ENCODE results near the gene OR5T3.
"Not testable (repeated sequence)": the region's sequence is repeated elsewhere in the genome, so short reads cannot be mapped to it uniquely, and the experiment has no call there.

The OR5T3 gene

DNA sequence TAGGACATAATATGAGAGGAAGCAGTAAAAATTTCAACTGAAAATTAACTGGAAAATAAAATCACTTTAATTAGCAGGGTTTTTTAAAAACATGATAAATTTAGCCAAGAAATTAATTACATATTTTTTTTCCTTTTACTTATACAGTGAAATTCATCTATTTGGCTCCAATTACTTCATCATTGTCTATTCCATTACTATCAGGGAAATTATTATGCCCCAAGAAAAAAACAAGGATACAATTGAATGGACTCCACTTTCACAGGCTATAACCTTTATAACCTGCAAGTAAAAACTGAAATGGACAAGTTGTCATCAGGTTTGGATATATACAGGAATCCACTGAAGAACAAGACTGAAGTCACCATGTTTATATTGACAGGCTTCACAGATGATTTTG is at the start of gene OR5T3:
OR5T3 (plus strand) TSS at position 301 of the 400 bp plus-strand sequence; CDS start at position 301, 0 bp downstream.
- no peak for DNase-seq (ENCODE audit: low read depth)

DNA sequence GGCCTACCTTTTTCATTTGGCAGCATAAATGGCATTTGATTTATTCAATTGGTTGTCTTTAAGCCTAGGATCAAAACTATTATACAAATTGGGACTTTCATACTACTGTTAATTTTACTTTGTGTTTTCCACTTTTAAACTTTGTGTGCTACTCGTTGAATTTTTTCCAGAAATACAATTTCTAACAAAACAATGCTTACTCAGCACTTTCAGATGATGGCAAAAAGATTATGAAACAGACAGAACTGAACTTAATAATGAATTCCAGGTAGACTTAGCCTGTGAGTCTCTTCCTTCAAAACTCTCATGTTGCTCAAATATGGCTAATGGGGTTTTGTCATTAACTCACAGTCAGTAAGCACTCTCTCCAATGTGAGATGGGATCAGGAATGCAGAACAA is 44.3 kb upstream of the OR5T3 start:
- DNase-seq (ENCODE audit: low read depth): no peak

- DNase-seq (ENCODE audit: low read depth): no peak
Observed at GRCh38 chr11:56214537-56214936, 37.5 kb upstream of the OR5T3 start.

- DNase-seq (ENCODE audit: low read depth): not testable (repeated sequence)
Observed at GRCh38 chr11:56219735-56220134, 32.3 kb upstream of the OR5T3 start.

GRCh38 chr11:56234155-56234554 is 17.9 kb upstream of the OR5T3 start, which contains the start of gene OR5T2:
Gene OR5T2 (minus strand): TSS chr11:56234255. CDS start chr11:56233062, 1,193 bp downstream.
- DNase-seq (ENCODE audit: low read depth): no peak

GRCh38 chr11:56271092-56271491 is 19.0 kb downstream of the OR5T3 start:
- DNase-seq (ENCODE audit: low read depth): no peak

DNA sequence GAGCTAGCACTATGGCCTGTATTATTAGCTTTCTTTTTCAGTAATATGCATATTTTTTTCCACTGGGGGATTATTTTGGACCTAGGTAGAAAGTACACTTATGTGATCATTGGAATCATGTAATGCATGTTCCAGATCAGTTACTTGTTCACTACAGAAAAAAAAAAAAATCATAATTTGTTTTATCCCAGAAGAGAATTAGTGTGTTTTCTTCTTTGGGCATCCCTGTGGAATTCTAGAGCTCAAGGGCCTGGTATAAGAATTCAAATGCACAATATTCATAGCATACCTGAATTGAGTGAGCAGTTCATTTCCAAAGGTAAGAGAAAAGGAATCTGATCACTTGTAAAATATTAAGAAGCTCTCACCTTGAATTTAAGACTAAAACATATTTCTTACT is 21.8 kb downstream of the OR5T3 start, which contains the start of gene OR5T1:
OR5T1 (plus strand) TSS at position 301 of the 400 bp plus-strand sequence. CDS start 1,485 bp downstream, outside the sequence.
- DNase-seq (ENCODE audit: low read depth): no peak

- DNase-seq (ENCODE audit: low read depth): no peak
Observed at GRCh38 chr11:56292154-56292553, 40.1 kb downstream of the OR5T3 start, which contains the start of gene OR8H1. Gene OR8H1 (minus strand): TSS chr11:56292254. CDS start chr11:56291062, 1,192 bp downstream.

DNA sequence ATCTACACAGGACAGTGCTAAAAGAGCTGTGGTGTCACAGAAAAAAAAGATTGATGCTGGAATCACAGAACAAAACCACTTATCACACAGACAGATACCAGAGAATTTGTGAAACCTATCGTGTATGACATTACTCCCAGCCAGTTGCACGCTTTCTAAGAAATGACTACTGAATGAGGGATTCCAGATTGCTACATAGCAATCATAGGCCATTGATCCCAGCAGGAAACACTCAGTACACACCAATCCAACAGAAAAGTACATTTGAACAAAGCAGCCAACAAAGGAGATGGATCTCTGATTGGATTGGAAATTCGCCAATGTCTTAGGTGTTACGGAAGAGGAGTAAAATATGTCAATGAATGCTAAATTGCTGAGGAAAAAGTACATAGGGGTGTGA is 44.8 kb downstream of the OR5T3 start:
- DNase-seq (ENCODE audit: low read depth): no peak

Data from EH (cell line).